ENCODE data around the gene MKRN2. TPM values are rescaled to one million over a fixed set of nuclear protein-coding genes. Genes with fewer than 3 reads are reported as not detected.
"Not testable (repeated sequence)": the region's sequence is repeated elsewhere in the genome, so short reads cannot be mapped to it uniquely, and the experiment has no call there.

MKRN2 gene
- total RNA-seq, 2 donors from 2014 or later, result 20.9 to 21.2 TPM

- no peak overlapping the region for H3K9ac ChIP-seq (ENCODE audit: low read depth in 2 of 2, low read length in 2 of 2)
- no peak overlapping the region for H3K4me3 ChIP-seq
- no peaks in the 10 kb centered on the region for H3K9me3 ChIP-seq
- no peaks in the 10 kb centered on the region for H3K36me3 ChIP-seq
- no peaks in the 10 kb centered on the region for H3K4me1 ChIP-seq
- no peak for TF ChIP-seq CTCF (IDR thresholded peaks at IDR 0.05)
- H3K27me3 ChIP-seq, result no peaks in the 10 kb centered on the region
- H3K27ac ChIP-seq, result no peak overlapping the region
- no peak for DNase-seq
- intact Hi-C loops (cut with DNase I), result no loop called here
Observed at GRCh38 chr3:12522721-12523120, 34.2 kb upstream of the MKRN2 start.

- no peak for DNase-seq
- no peaks in the 10 kb centered on the region for H3K36me3 ChIP-seq
- no peak overlapping the region for H3K9ac ChIP-seq (ENCODE audit: low read depth in 2 of 2, low read length in 2 of 2)
- H3K27ac ChIP-seq, result no peak overlapping the region
- no peaks in the 10 kb centered on the region for H3K9me3 ChIP-seq
- intact Hi-C loops (cut with DNase I), result no loop called here
- no peak for TF ChIP-seq CTCF (IDR thresholded peaks at IDR 0.05)
- H3K27me3 ChIP-seq, result no peaks in the 10 kb centered on the region
- H3K4me1 ChIP-seq, result no peaks in the 10 kb centered on the region
- no peak overlapping the region for H3K4me3 ChIP-seq
Observed at GRCh38 chr3:12527757-12528143, 29.1 kb upstream of the MKRN2 start.

- Histone ChIP-seq H3K27me3 (no peaks in the 10 kb centered on the region), H3K9ac (ENCODE audit: low read depth in 2 of 2, low read length in 2 of 2) (no peak overlapping the region), H3K4me3 (no peak overlapping the region), H3K27ac (no peak overlapping the region), H3K9me3 (no peaks in the 10 kb centered on the region), H3K36me3 (no peaks in the 10 kb centered on the region), H3K4me1 (no peaks in the 10 kb centered on the region)
- intact Hi-C loops (cut with DNase I), result no loop called here
- DNase-seq, result no peak
- TF ChIP-seq CTCF (IDR thresholded peaks at IDR 0.05), result no peak
Observed at GRCh38 chr3:12532182-12532581, 24.7 kb upstream of the MKRN2 start.

- no peaks in the 10 kb centered on the region for H3K27me3 ChIP-seq
- TF ChIP-seq CTCF (IDR thresholded peaks at IDR 0.05), result no peak
- no peak overlapping the region for H3K27ac ChIP-seq
- H3K4me3 ChIP-seq, result no peak overlapping the region
- no peaks in the 10 kb centered on the region for H3K9me3 ChIP-seq
- intact Hi-C loops (cut with DNase I), result no loop called here
- no peaks in the 10 kb centered on the region for H3K4me1 ChIP-seq
- DNase-seq, result no peak
- H3K9ac ChIP-seq (ENCODE audit: low read depth in 2 of 2, low read length in 2 of 2), result no peak overlapping the region
- H3K36me3 ChIP-seq, result no peaks in the 10 kb centered on the region
Observed at GRCh38 chr3:12536423-12536822, 20.5 kb upstream of the MKRN2 start.

GRCh38 chr3:12541625-12542024, 15.3 kb upstream of the MKRN2 start:
- TF ChIP-seq CTCF (IDR thresholded peaks at IDR 0.05), result no peak
- Histone ChIP-seq H3K36me3 (no peaks in the 10 kb centered on the region), H3K4me3 (no peak overlapping the region), H3K9me3 (no peaks in the 10 kb centered on the region), H3K9ac (ENCODE audit: low read depth in 2 of 2, low read length in 2 of 2) (no peak overlapping the region), H3K27me3 (no peaks in the 10 kb centered on the region), H3K27ac (no peak overlapping the region), H3K4me1 (no peaks in the 10 kb centered on the region)
- DNase-seq, result no peak
- intact Hi-C loops (cut with DNase I), result no loop called here

GRCh38 chr3:12543497-12543896, 13.4 kb upstream of the MKRN2 start:
- intact Hi-C loops (cut with DNase I); H3K36me3 ChIP-seq; H3K4me1 ChIP-seq; H3K4me3 ChIP-seq; H3K27ac ChIP-seq; H3K9ac ChIP-seq (ENCODE audit: low read depth in 2 of 2, low read length in 2 of 2); DNase-seq; H3K9me3 ChIP-seq; H3K27me3 ChIP-seq: not testable (repeated sequence)
